ENCODE measurements around the gene TMC3.
"Not testable (repeated sequence)": the region's sequence is repeated elsewhere in the genome, so short reads cannot be mapped to it uniquely, and the experiment has no call there.

TMC3 gene

GRCh38 chr15:81357180-81357686 lies 16.8 kb downstream of the TMC3 start:
- Histone ChIP-seq H4K20me1 (ENCODE audit: insufficient read depth) (no peaks in the 10 kb centered on the region), H3K4me3 (IDR thresholded peaks at IDR 0.05; ENCODE audit: insufficient read depth, low read depth, low read length) (no peak overlapping the region), H3K4me2 (no peak overlapping the region), H3K79me2 (ENCODE audit: insufficient read depth, low read depth) (no peaks in the 10 kb centered on the region), H3K4me1 (ENCODE audit: low read depth, poor library complexity, severe bottlenecking) (no peaks in the 10 kb centered on the region), H3K27me3 (ENCODE audit: insufficient read depth, low read depth) (no peaks in the 10 kb centered on the region), H3K36me3 (ENCODE audit: insufficient read depth) (no peaks in the 10 kb centered on the region), H3K9ac (no peak overlapping the region), H2AFZ (ENCODE audit: low read depth) (no peak overlapping the region), H3K27ac (no peak overlapping the region)
- peak; percentile 20; the same call in 1 of the 2 replicates for TF ChIP-seq CTCF (conservative IDR thresholded peaks at IDR 0.05; ENCODE audit: low read depth, low read length)

- Histone ChIP-seq H3K79me2 (ENCODE audit: insufficient read depth, low read depth) (no peaks in the 10 kb centered on the region), H3K4me1 (ENCODE audit: low read depth, poor library complexity, severe bottlenecking) (no peaks in the 10 kb centered on the region), H3K27me3 (ENCODE audit: insufficient read depth, low read depth) (no peaks in the 10 kb centered on the region), H2AFZ (ENCODE audit: low read depth) (no peak overlapping the region), H3K27ac (no peak overlapping the region), H3K4me2 (no peak overlapping the region), H3K4me3 (IDR thresholded peaks at IDR 0.05; ENCODE audit: insufficient read depth, low read depth, low read length) (no peak overlapping the region), H3K36me3 (ENCODE audit: insufficient read depth) (no peaks in the 10 kb centered on the region), H4K20me1 (ENCODE audit: insufficient read depth) (no peaks in the 10 kb centered on the region), H3K9ac (no peak overlapping the region)
- TF ChIP-seq CTCF (conservative IDR thresholded peaks at IDR 0.05; ENCODE audit: low read depth, low read length), result no peak
Measured at GRCh38 chr15:81356252-81356651, 17.8 kb downstream of the TMC3 start.

GRCh38 chr15:81351651-81352050 lies 22.4 kb downstream of the TMC3 start:
- no peaks in the 10 kb centered on the region for H3K27me3 ChIP-seq (ENCODE audit: insufficient read depth, low read depth)
- no peak overlapping the region for H3K4me2 ChIP-seq
- no peak for TF ChIP-seq CTCF (conservative IDR thresholded peaks at IDR 0.05; ENCODE audit: low read depth, low read length)

GRCh38 chr15:81349271-81349670 lies 24.7 kb downstream of the TMC3 start:
- no peaks in the 10 kb centered on the region for H3K27me3 ChIP-seq (ENCODE audit: insufficient read depth, low read depth)

More at GRCh38 chr15:81351651-81352050, 22.4 kb downstream of the TMC3 start:
- no peaks in the 10 kb centered on the region for H4K20me1 ChIP-seq (ENCODE audit: insufficient read depth)
- no peaks in the 10 kb centered on the region for H3K79me2 ChIP-seq (ENCODE audit: insufficient read depth, low read depth)
- no peak overlapping the region for H3K27ac ChIP-seq
- no peak overlapping the region for H3K4me3 ChIP-seq (IDR thresholded peaks at IDR 0.05; ENCODE audit: insufficient read depth, low read depth, low read length)
- peaks cover 32% of the 10 kb centered on the region for H3K4me1 ChIP-seq (ENCODE audit: low read depth, poor library complexity, severe bottlenecking)
- H3K9ac ChIP-seq, result no peak overlapping the region
- no peaks in the 10 kb centered on the region for H3K36me3 ChIP-seq (ENCODE audit: insufficient read depth)
- H2AFZ ChIP-seq (ENCODE audit: low read depth), result no peak overlapping the region

GRCh38 chr15:81348691-81349090 lies 25.3 kb downstream of the TMC3 start:
- Histone ChIP-seq H3K4me2 (peak overlapping the region; percentile 22), H3K4me1 (ENCODE audit: low read depth, poor library complexity, severe bottlenecking) (peaks cover 40% of the 10 kb centered on the region), H3K27ac (peak overlapping the region; percentile 85)
- not testable (repeated sequence) for H3K9ac ChIP-seq; H3K36me3 ChIP-seq (ENCODE audit: insufficient read depth); H3K79me2 ChIP-seq (ENCODE audit: insufficient read depth, low read depth); H2AFZ ChIP-seq (ENCODE audit: low read depth); H3K27me3 ChIP-seq (ENCODE audit: insufficient read depth, low read depth); H3K4me3 ChIP-seq (IDR thresholded peaks at IDR 0.05; ENCODE audit: insufficient read depth, low read depth, low read length); H4K20me1 ChIP-seq (ENCODE audit: insufficient read depth)

More at GRCh38 chr15:81349271-81349670, 24.7 kb downstream of the TMC3 start:
- Histone ChIP-seq H3K4me3 (IDR thresholded peaks at IDR 0.05; ENCODE audit: insufficient read depth, low read depth, low read length) (no peak overlapping the region), H3K9ac (no peak overlapping the region; the same call in 1 of the 2 replicates), H2AFZ (ENCODE audit: low read depth) (no peak overlapping the region), H3K36me3 (ENCODE audit: insufficient read depth) (no peaks in the 10 kb centered on the region), H4K20me1 (ENCODE audit: insufficient read depth) (no peaks in the 10 kb centered on the region), H3K4me1 (ENCODE audit: low read depth, poor library complexity, severe bottlenecking) (peaks cover 40% of the 10 kb centered on the region), H3K79me2 (ENCODE audit: insufficient read depth, low read depth) (no peaks in the 10 kb centered on the region), H3K27ac (peak overlapping the region; percentile 85), H3K4me2 (no peak overlapping the region)
- TF ChIP-seq CTCF (conservative IDR thresholded peaks at IDR 0.05; ENCODE audit: low read depth, low read length), result no peak

Measured in KMS-11 (cell line).